ENCODE results near the gene DOCK9. TPM values are rescaled to one million over a fixed set of nuclear protein-coding genes. Genes with fewer than 3 reads are reported as not detected.

Gene DOCK9
- total RNA-seq, 6 experiments from 2014 or later, result 16.5 to 24.3 (median 18.1) TPM

- intact Hi-C loops (cut with DNase I), result no loop called here
- TF ChIP-seq POLR2A (IDR thresholded peaks at IDR 0.05) (no peak), CTCF (IDR thresholded peaks at IDR 0.05) (no peak)
- WGBS (ENCODE audit: insufficient coverage, low coverage, low lambda C conversion rate, missing lambda C conversion rate), result 91% methylated on average over 8 of the region's 9 CpGs
- H3K27me3 ChIP-seq, result no peaks in the 10 kb centered on the region
- H3K4me3 ChIP-seq, result no peak overlapping the region
- no peaks in the 10 kb centered on the region for H3K4me1 ChIP-seq
- ATAC-seq, result no peak
- H3K36me3 ChIP-seq, result no peaks in the 10 kb centered on the region
- H3K27ac ChIP-seq, result no peak overlapping the region
- no peak for DNase-seq
- H3K9me3 ChIP-seq, result no peaks in the 10 kb centered on the region
These were observed 31.8 kb downstream of the DOCK9 start for GRCh38 chr13:98945863-98946605.

GRCh38 chr13:98944336-98944735 is 33.5 kb downstream of the DOCK9 start:
- no peaks in the 10 kb centered on the region for H3K27me3 ChIP-seq
- no peak for TF ChIP-seq POLR2A (IDR thresholded peaks at IDR 0.05)
- TF ChIP-seq CTCF (IDR thresholded peaks at IDR 0.05), result no peak
- H3K27ac ChIP-seq, result no peak overlapping the region
- H3K36me3 ChIP-seq, result no peaks in the 10 kb centered on the region
- H3K4me1 ChIP-seq, result no peaks in the 10 kb centered on the region
- 94% methylated on average over 2 of the region's 5 CpGs for WGBS (ENCODE audit: insufficient coverage, low coverage, low lambda C conversion rate, missing lambda C conversion rate)
- DNase-seq (no peak), ATAC-seq (no peak)
- H3K4me3 ChIP-seq, result no peak overlapping the region
- intact Hi-C loops (cut with DNase I), result no loop called here
- no peaks in the 10 kb centered on the region for H3K9me3 ChIP-seq

- WGBS (ENCODE audit: insufficient coverage, low coverage, low lambda C conversion rate, missing lambda C conversion rate), result 100% methylated on average over 1 of the region's 3 CpGs
These were observed 34.9 kb downstream of the DOCK9 start for GRCh38 chr13:98942997-98943396.

GRCh38 chr13:98942485-98942884 is 35.4 kb downstream of the DOCK9 start:
- no peak for DNase-seq
- ATAC-seq, result no peak
- TF ChIP-seq CTCF (IDR thresholded peaks at IDR 0.05) (no peak), POLR2A (IDR thresholded peaks at IDR 0.05) (no peak)
- intact Hi-C loops (cut with DNase I), result no loop called here
- WGBS (ENCODE audit: insufficient coverage, low coverage, low lambda C conversion rate, missing lambda C conversion rate), result 100% methylated on average over 5 of the region's 7 CpGs
- Histone ChIP-seq H3K4me1 (no peaks in the 10 kb centered on the region), H3K36me3 (no peaks in the 10 kb centered on the region), H3K4me3 (no peak overlapping the region), H3K27ac (no peak overlapping the region), H3K9me3 (no peaks in the 10 kb centered on the region), H3K27me3 (no peaks in the 10 kb centered on the region)

More at GRCh38 chr13:98942997-98943396, 34.9 kb downstream of the DOCK9 start:
- intact Hi-C loops (cut with DNase I), result no loop called here
- Histone ChIP-seq H3K27me3 (no peaks in the 10 kb centered on the region), H3K4me3 (no peak overlapping the region), H3K27ac (no peak overlapping the region), H3K4me1 (no peaks in the 10 kb centered on the region), H3K36me3 (no peaks in the 10 kb centered on the region), H3K9me3 (no peaks in the 10 kb centered on the region)
- DNase-seq (no peak), ATAC-seq (no peak)
- no peak for TF ChIP-seq POLR2A (IDR thresholded peaks at IDR 0.05)
- TF ChIP-seq CTCF (IDR thresholded peaks at IDR 0.05), result no peak

All from right lobe of liver (tissue), 6 donors.